GM18517 (cell line): ENCODE results near the gene NPR3.

Experiments
- ATAC-seq: cut with Tn5 transposase; IDR thresholded peaks from one replicate; pipeline ENCODE4 v1.9.1; 2021; ENCODE audit warnings: mild to moderate bottlenecking, moderate library complexity; ENCODE audit not compliant: unreplicated experiment

The NPR3 gene

GRCh38 chr5:32711681-32712480 lies 760 bp downstream of the NPR3 start:
- no peak for ATAC-seq

GRCh38 chr5:32712481-32713360 lies 1.6 kb downstream of the NPR3 start:
- no peak for ATAC-seq

- no peak for ATAC-seq
Observed at GRCh38 chr5:32713361-32713769, 2.2 kb downstream of the NPR3 start.

GRCh38 chr5:32713770-32714381 lies 2.8 kb downstream of the NPR3 start:
- ATAC-seq, result no peak

- ATAC-seq, result no peak
Observed at GRCh38 chr5:32714836-32715235, 3.7 kb downstream of the NPR3 start.

GRCh38 chr5:32720300-32720699 lies 9.2 kb downstream of the NPR3 start:
- no peak for ATAC-seq

GRCh38 chr5:32721626-32722025 lies 10.5 kb downstream of the NPR3 start:
- ATAC-seq, result no peak

- ATAC-seq, result no peak
Observed at GRCh38 chr5:32722957-32723356, 11.8 kb downstream of the NPR3 start.

- no peak for ATAC-seq
Observed at GRCh38 chr5:32724526-32724925, 13.4 kb downstream of the NPR3 start.

GRCh38 chr5:32726086-32726557 lies 15.0 kb downstream of the NPR3 start:
- ATAC-seq, result no peak

GRCh38 chr5:32729651-32730050 lies 18.5 kb downstream of the NPR3 start:
- ATAC-seq, result no peak

GRCh38 chr5:32733590-32734340 lies 22.6 kb downstream of the NPR3 start:
- no peak for ATAC-seq

GRCh38 chr5:32734827-32735378 lies 23.8 kb downstream of the NPR3 start:
- no peak for ATAC-seq

GRCh38 chr5:32735512-32735911 lies 24.4 kb downstream of the NPR3 start:
- no peak for ATAC-seq

- no peak for ATAC-seq
Observed at GRCh38 chr5:32736842-32737241, 25.7 kb downstream of the NPR3 start.

- no peak for ATAC-seq
Observed at GRCh38 chr5:32740651-32741050, 29.5 kb downstream of the NPR3 start.

GRCh38 chr5:32745317-32745716 lies 34.2 kb downstream of the NPR3 start:
- no peak for ATAC-seq

GRCh38 chr5:32752411-32752810 lies 41.3 kb downstream of the NPR3 start:
- no peak for ATAC-seq

- ATAC-seq, result no peak
Observed at GRCh38 chr5:32753051-32753450, 41.9 kb downstream of the NPR3 start.

GRCh38 chr5:32753765-32754164 lies 42.6 kb downstream of the NPR3 start:
- ATAC-seq, result no peak
